ENCODE results near the gene ZXDB. TPM values are rescaled to one million over a fixed set of nuclear protein-coding genes. Genes with fewer than 3 reads are reported as not detected.

ZXDB gene
- total and polyA plus RNA-seq, 11 donors = 1.4 to 11.3 (median 7.1) TPM

GRCh38 chrX:57641338-57641737, 49.5 kb downstream of the ZXDB start:
- H3K4me1 ChIP-seq = no peaks in the 10 kb centered on the region
- TF ChIP-seq CTCF (IDR thresholded peaks at IDR 0.05) = no peak
- TF ChIP-seq POLR2A (IDR thresholded peaks at IDR 0.05) = no peak
- no peak overlapping the region for H3K4me3 ChIP-seq
- H3K27ac ChIP-seq = no peak overlapping the region
- ATAC-seq = no peak
- intact Hi-C loops (cut with DNase I) = no loop called here
- peaks cover 0 to 5% (median 0%) of the 10 kb centered on the region in 9 donors for H3K27me3 ChIP-seq
- no peak for DNase-seq
- no peaks in the 10 kb centered on the region for H3K36me3 ChIP-seq
- WGBS, 4 donors = 44 to 64% (median 53%) methylated on average over 2 of the region's 2 CpGs
- peaks cover 0 to 14% (median 0%) of the 10 kb centered on the region in 12 donors for H3K9me3 ChIP-seq

GRCh38 chrX:57643698-57644097, 51.9 kb downstream of the ZXDB start:
- H3K4me1 ChIP-seq = no peaks in the 10 kb centered on the region
- no peaks in the 10 kb centered on the region for H3K36me3 ChIP-seq
- no peak for ATAC-seq
- 58 to 87% (median 80%) methylated on average over 1 of the region's 1 CpG for WGBS, 4 donors
- H3K4me3 ChIP-seq = no peak overlapping the region
- no peak for DNase-seq
- H3K9me3 ChIP-seq = peaks cover 0 to 5% (median 0%) of the 10 kb centered on the region in 12 donors
- intact Hi-C loops (cut with DNase I) = no loop called here
- peaks cover 0 to 5% (median 0%) of the 10 kb centered on the region in 9 donors for H3K27me3 ChIP-seq
- TF ChIP-seq POLR2A (IDR thresholded peaks at IDR 0.05) (no peak), CTCF (IDR thresholded peaks at IDR 0.05) (no peak)
- H3K27ac ChIP-seq = no peak overlapping the region

GRCh38 chrX:57647020-57647419, 55.2 kb downstream of the ZXDB start:
- no peaks in the 10 kb centered on the region for H3K9me3 ChIP-seq
- H3K27ac ChIP-seq = no peak overlapping the region
- no peaks in the 10 kb centered on the region for H3K36me3 ChIP-seq
- TF ChIP-seq CTCF (IDR thresholded peaks at IDR 0.05) (no peak), POLR2A (IDR thresholded peaks at IDR 0.05) (no peak)
- intact Hi-C loops (cut with DNase I) = no loop called here
- ATAC-seq (no peak), DNase-seq (no peak)
- no peak overlapping the region for H3K4me3 ChIP-seq
- no peaks in the 10 kb centered on the region for H3K4me1 ChIP-seq
- H3K27me3 ChIP-seq = no peaks in the 10 kb centered on the region

Other genes starting within 250 kb of the ZXDB start
- gene NLRP2B, start 88.2 kb downstream of the ZXDB start, total RNA-seq = under 1 TPM in 3 of 9 donors, not detected in 6; 0.09 to 0.16 (median 0.09) TPM
- not detected for gene NLRP2B, start 88.2 kb downstream of the ZXDB start, polyA plus RNA-seq

All from heart left ventricle (tissue), 16 donors.